SK-N-SH treated with all-trans-retinoic acid at 6 μM for 48 hours (cell line): ENCODE results near the gene ASB2.
A peak's percentile ranks its signal among the peaks of the same experiment; 100 is the strongest.

Experiments
- ATAC-seq: fragments of 200-7000 bp; cut with Tn5 transposase; 3 replicates; pipeline ENCODE4 v1.9.1; 2020; ENCODE audit warnings: mild to moderate bottlenecking, moderate library complexity
- ARNTL ChIP-seq: fragments of 450-650 bp; formaldehyde crosslinking; IDR thresholded peaks from 2 replicates; pipeline ENCODE4 v1.5.0; 2020; ENCODE audit warnings: low read depth, mild to moderate bottlenecking, moderate library complexity, borderline replicate concordance
- BACH2 ChIP-seq: fragments of 250-450 bp; sonication (Bioruptor Pico); IDR thresholded peaks from 2 replicates; pipeline ENCODE4 v1.9.0; 2021; ENCODE audit warnings: mild to moderate bottlenecking, borderline replicate concordance
- CREB5 ChIP-seq: fragments of 250-450 bp; sonication (Bioruptor Pico); IDR thresholded peaks from 2 replicates; pipeline ENCODE4 v1.5.1; 2020; ENCODE audit warnings: low read depth, mild to moderate bottlenecking, moderate library complexity
- CSDC2 ChIP-seq: fragments of 250-450 bp; sonication (Bioruptor Pico); IDR thresholded peaks from 2 replicates; pipeline ENCODE4 v1.5.0; 2020; ENCODE audit warnings: mild to moderate bottlenecking, moderate library complexity
- CSRNP3 ChIP-seq: fragments of 250-450 bp; sonication (Bioruptor Pico); IDR thresholded peaks from 2 replicates; pipeline ENCODE4 v1.5.1; 2021; ENCODE audit warnings: mild to moderate bottlenecking, moderate library complexity
- GLIS3 ChIP-seq: fragments of 250-450 bp; sonication (Bioruptor Pico); IDR thresholded peaks from 2 replicates; pipeline ENCODE4 v1.5.0; 2020; ENCODE audit warnings: mild to moderate bottlenecking, moderate library complexity
- OSR1 ChIP-seq: fragments of 250-450 bp; sonication (Bioruptor Pico); IDR thresholded peaks from 2 replicates; pipeline ENCODE4 v1.8.0; 2022; ENCODE audit warnings: moderate library complexity, mild to moderate bottlenecking, inconsistent platforms
- PPARA ChIP-seq: fragments of 250-450 bp; sonication (Bioruptor Pico); IDR thresholded peaks from 2 replicates; pipeline ENCODE4 v1.5.0; 2020; ENCODE audit warnings: mild to moderate bottlenecking, borderline replicate concordance
- RARB ChIP-seq: fragments of 250-450 bp; sonication (Bioruptor Pico); IDR thresholded peaks from 2 replicates; pipeline ENCODE4 v1.8.0; 2021; ENCODE audit warnings: mild to moderate bottlenecking, moderate library complexity
- SNAI2 ChIP-seq: fragments of 250-450 bp; sonication (Bioruptor Pico); IDR thresholded peaks from 2 replicates; pipeline ENCODE4 v1.5.0; 2020; ENCODE audit warnings: mild to moderate bottlenecking, moderate library complexity
- TCF4 ChIP-seq: fragments of 250-450 bp; sonication (Bioruptor Pico); IDR thresholded peaks from 2 replicates; pipeline ENCODE4 v1.8.0; 2021; ENCODE audit warnings: mild to moderate bottlenecking, moderate library complexity, borderline replicate concordance
- ZC3H10 ChIP-seq: fragments of 250-450 bp; sonication (Bioruptor Pico); IDR thresholded peaks from 2 replicates; pipeline ENCODE4 v1.5.1; 2021; ENCODE audit warnings: mild to moderate bottlenecking, moderate library complexity
- ZFP3 ChIP-seq: fragments of 250-450 bp; sonication (Bioruptor Pico); IDR thresholded peaks from 2 replicates; pipeline ENCODE4 v1.5.0; 2020; ENCODE audit warnings: mild to moderate bottlenecking, moderate library complexity
- ZFP30 ChIP-seq: fragments of 450-650 bp; formaldehyde crosslinking; IDR thresholded peaks from 2 replicates; pipeline ENCODE4 v1.5.0; 2022; ENCODE audit warnings: mild to moderate bottlenecking, moderate library complexity
- ZNF70 ChIP-seq: fragments of 450-650 bp; formaldehyde crosslinking; IDR thresholded peaks from 2 replicates; pipeline ENCODE4 v1.5.0; 2020; ENCODE audit warnings: mild to moderate bottlenecking, moderate library complexity
- ZNF8 ChIP-seq: fragments of 450-650 bp; formaldehyde crosslinking; IDR thresholded peaks from 2 replicates; pipeline ENCODE4 v1.5.0; 2020; ENCODE audit warnings: mild to moderate bottlenecking, moderate library complexity
- TF ChIP-seq, protein P1 (sequence below): fragments of 250-450 bp; sonication (Bioruptor Pico); IDR thresholded peaks from 2 replicates; pipeline ENCODE4 v1.8.0; 2020; ENCODE audit warnings: mild to moderate bottlenecking, moderate library complexity, borderline replicate concordance
- TF ChIP-seq, protein P2 (sequence below): fragments of 250-450 bp; sonication (Bioruptor Pico); IDR thresholded peaks from 2 replicates; pipeline ENCODE4 v1.8.0; 2021; ENCODE audit warnings: low read depth, mild to moderate bottlenecking, moderate library complexity, borderline replicate concordance
- TF ChIP-seq, protein P3 (sequence below): fragments of 250-450 bp; sonication (Bioruptor Pico); IDR thresholded peaks from 2 replicates; pipeline ENCODE4 v1.5.0; 2020; ENCODE audit warnings: mild to moderate bottlenecking, moderate library complexity

The ASB2 gene

DNA sequence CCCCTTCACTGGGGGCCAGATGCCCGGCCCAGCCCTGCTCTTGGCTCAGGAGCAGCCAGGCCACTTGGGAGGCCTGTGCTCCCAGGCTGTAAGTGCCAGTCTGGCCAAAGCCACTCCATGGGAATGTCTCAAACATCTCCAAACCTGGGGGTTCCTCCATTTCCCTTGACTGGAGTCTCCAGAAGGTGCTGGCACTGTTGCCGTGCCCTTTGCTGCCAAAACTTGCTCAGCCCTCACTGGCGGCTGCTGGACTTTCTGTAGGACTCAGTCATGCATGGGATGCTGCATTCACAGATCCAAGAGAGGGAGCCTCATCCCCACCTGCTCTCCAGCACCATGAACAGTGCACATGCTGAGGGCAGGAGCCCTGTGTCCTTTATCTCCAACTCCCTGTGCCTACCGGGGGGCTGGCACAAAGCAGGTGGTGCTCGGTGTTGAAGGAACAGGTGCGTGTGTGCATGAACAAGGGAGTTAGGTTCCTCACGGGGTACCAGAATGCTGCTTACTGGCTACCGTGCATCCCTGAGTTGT is 40.1 kb upstream of the ASB2 start (continued):
- TF ChIP-seq CREB5, result no peak
- TF ChIP-seq, all 23 proteins: peak for 0

GRCh38 chr14:94015223-94015622 is 38.9 kb upstream of the ASB2 start:
- TF ChIP-seq TCF4 (CRISPR knock-in tag), result no peak
- no peak for TF ChIP-seq CSRNP3
- TF ChIP-seq, protein P1, sequence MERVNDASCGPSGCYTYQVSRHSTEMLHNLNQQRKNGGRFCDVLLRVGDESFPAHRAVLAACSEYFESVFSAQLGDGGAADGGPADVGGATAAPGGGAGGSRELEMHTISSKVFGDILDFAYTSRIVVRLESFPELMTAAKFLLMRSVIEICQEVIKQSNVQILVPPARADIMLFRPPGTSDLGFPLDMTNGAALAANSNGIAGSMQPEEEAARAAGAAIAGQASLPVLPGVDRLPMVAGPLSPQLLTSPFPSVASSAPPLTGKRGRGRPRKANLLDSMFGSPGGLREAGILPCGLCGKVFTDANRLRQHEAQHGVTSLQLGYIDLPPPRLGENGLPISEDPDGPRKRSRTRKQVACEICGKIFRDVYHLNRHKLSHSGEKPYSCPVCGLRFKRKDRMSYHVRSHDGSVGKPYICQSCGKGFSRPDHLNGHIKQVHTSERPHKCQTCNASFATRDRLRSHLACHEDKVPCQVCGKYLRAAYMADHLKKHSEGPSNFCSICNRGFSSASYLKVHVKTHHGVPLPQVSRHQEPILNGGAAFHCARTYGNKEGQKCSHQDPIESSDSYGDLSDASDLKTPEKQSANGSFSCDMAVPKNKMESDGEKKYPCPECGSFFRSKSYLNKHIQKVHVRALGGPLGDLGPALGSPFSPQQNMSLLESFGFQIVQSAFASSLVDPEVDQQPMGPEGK (CRISPR knock-in tag), result no peak
- TF ChIP-seq OSR1 (CRISPR knock-in tag), result no peak
- no peak for TF ChIP-seq BACH2
- ATAC-seq, result no peak

GRCh38 chr14:94014382-94014781 is 38.0 kb upstream of the ASB2 start:
- no peak for ATAC-seq
- TF ChIP-seq ZFP3 (CRISPR knock-in tag) (no peak), ZNF8 (CRISPR knock-in tag) (no peak), ARNTL (no peak), BACH2 (no peak), OSR1 (CRISPR knock-in tag) (no peak), SNAI2 (CRISPR knock-in tag) (no peak), ZNF70 (no peak)

DNA sequence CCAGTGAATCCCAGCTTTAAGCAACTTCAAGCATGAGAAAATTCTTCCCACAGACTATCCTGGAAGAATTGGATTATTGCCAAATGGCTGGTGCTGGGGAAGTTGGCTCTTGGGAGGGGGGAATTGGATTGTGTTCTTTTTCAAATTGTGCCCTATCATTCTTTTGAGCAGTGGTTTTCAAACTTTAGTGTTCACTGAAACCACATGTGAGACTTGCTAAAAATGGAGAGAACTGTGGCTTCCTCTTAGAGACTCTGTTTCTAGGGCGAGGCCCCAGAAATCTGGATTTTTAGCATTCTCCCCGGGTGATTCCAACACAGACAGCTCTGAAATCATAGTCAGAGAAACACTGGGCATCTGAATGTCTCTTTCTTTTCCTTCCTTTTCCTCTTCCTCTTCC is 35.4 kb upstream of the ASB2 start:
- TF ChIP-seq ZFP30 (no peak), ZFP3 (CRISPR knock-in tag) (no peak), CSDC2 (CRISPR knock-in tag) (no peak), ZC3H10 (no peak), CREB5 (no peak), GLIS3 (CRISPR knock-in tag) (no peak), RARB (no peak), PPARA (CRISPR knock-in tag) (no peak), OSR1 (CRISPR knock-in tag) (no peak), TCF4 (CRISPR knock-in tag) (no peak)
- TF ChIP-seq, protein P2, sequence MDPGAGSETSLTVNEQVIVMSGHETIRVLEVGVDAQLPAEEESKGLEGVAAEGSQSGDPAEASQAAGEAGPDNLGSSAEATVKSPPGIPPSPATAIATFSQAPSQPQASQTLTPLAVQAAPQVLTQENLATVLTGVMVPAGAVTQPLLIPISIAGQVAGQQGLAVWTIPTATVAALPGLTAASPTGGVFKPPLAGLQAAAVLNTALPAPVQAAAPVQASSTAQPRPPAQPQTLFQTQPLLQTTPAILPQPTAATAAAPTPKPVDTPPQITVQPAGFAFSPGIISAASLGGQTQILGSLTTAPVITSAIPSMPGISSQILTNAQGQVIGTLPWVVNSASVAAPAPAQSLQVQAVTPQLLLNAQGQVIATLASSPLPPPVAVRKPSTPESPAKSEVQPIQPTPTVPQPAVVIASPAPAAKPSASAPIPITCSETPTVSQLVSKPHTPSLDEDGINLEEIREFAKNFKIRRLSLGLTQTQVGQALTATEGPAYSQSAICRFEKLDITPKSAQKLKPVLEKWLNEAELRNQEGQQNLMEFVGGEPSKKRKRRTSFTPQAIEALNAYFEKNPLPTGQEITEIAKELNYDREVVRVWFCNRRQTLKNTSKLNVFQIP, result no peak
- TF ChIP-seq, protein P1 (CRISPR knock-in tag), result no peak
- TF ChIP-seq, protein P3, sequence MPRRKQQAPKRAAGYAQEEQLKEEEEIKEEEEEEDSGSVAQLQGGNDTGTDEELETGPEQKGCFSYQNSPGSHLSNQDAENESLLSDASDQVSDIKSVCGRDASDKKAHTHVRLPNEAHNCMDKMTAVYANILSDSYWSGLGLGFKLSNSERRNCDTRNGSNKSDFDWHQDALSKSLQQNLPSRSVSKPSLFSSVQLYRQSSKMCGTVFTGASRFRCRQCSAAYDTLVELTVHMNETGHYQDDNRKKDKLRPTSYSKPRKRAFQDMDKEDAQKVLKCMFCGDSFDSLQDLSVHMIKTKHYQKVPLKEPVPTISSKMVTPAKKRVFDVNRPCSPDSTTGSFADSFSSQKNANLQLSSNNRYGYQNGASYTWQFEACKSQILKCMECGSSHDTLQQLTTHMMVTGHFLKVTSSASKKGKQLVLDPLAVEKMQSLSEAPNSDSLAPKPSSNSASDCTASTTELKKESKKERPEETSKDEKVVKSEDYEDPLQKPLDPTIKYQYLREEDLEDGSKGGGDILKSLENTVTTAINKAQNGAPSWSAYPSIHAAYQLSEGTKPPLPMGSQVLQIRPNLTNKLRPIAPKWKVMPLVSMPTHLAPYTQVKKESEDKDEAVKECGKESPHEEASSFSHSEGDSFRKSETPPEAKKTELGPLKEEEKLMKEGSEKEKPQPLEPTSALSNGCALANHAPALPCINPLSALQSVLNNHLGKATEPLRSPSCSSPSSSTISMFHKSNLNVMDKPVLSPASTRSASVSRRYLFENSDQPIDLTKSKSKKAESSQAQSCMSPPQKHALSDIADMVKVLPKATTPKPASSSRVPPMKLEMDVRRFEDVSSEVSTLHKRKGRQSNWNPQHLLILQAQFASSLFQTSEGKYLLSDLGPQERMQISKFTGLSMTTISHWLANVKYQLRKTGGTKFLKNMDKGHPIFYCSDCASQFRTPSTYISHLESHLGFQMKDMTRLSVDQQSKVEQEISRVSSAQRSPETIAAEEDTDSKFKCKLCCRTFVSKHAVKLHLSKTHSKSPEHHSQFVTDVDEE (CRISPR knock-in tag), result no peak

More for the DNA sequence above, 35.4 kb upstream of the ASB2 start:
- ATAC-seq, result peak; percentile 46
